Bladder microvascular endothelial cell (primary cell): ENCODE measurements around the gene ABL2. TPM values are rescaled to one million over a fixed set of nuclear protein-coding genes. Genes with fewer than 3 reads are reported as not detected.

Experiments used
- total RNA-seq: library from RNA; depleted of rRNA; stranded (reverse); fragments of >200 nt; gene quantifications from 2 replicates; pipeline ENCODE4 v1.2.3, GENCODE V29; 2014

The ABL2 gene
- 46.6 and 142 TPM in 2 replicates for total RNA-seq

GRCh38 chr1:179229214-179230140 is at the start of gene ABL2:
TSS of gene ABL2 (minus strand) at chr1:179229677. CDS start at chr1:179229397, 280 bp downstream.

GRCh38 chr1:179081687-179082332 is 147.7 kb downstream of the ABL2 start, which contains the start of gene TOR3A:
TSS of gene TOR3A (plus strand) at chr1:179082070. CDS start at chr1:179082129, 59 bp downstream.

Other genes with a start within 250 kb of the ABL2 start
- 17.8 and 35.5 TPM in 2 replicates for gene FAM20B, start 203.8 kb downstream of the ABL2 start, total RNA-seq
- 27.8 and 28.4 TPM in 2 replicates for gene TOR3A, start 147.6 kb downstream of the ABL2 start, total RNA-seq
- 9.6 and 20.1 TPM in 2 replicates for gene SOAT1, start 64.1 kb upstream of the ABL2 start, total RNA-seq
- gene AXDND1, start 136.3 kb upstream of the ABL2 start, total RNA-seq = 0.13 TPM in 1 of 2 replicates, not detected in the other